ACC112 (cell line): ENCODE data around the gene SHB.
"Not testable (repeated sequence)": the region's sequence is repeated elsewhere in the genome, so short reads cannot be mapped to it uniquely, and the experiment has no call there.

ENCODE experiments used
- H2AFZ ChIP-seq: fragments of 200-600 bp; sonication (generic); one replicate; pipeline ENCODE4 v1.6.0; 2017; ENCODE audit warnings: antibody characterized with exemption, low read length; ENCODE audit not compliant: unreplicated experiment
- H3K27ac ChIP-seq: fragments of 200-600 bp; sonication (generic); 2 replicates; pipeline ENCODE4 v1.5.1; 2014; ENCODE audit warnings: low read depth, mild to moderate bottlenecking, antibody characterized with exemption, low read length, moderate library complexity
- H3K27me3 ChIP-seq: fragments of 200-600 bp; sonication (generic); 2 replicates; pipeline ENCODE4 v1.6.1; 2014; ENCODE audit warnings: mild to moderate bottlenecking, antibody characterized with exemption, low read length, moderate library complexity, mixed read lengths; ENCODE audit not compliant: insufficient read depth
- H3K36me3 ChIP-seq: fragments of 200-600 bp; sonication (generic); 2 replicates; pipeline ENCODE4 v1.6.1; 2016; ENCODE audit warnings: mild to moderate bottlenecking, antibody characterized with exemption, low read length, moderate library complexity, mixed read lengths; ENCODE audit not compliant: insufficient read depth
- H3K4me1 ChIP-seq: fragments of 200-600 bp; sonication (generic); one replicate; pipeline ENCODE4 v1.6.1; 2016; ENCODE audit warnings: low read length, mixed read lengths; ENCODE audit not compliant: insufficient read depth, unreplicated experiment, control insufficient read depth
- H3K4me3 ChIP-seq: fragments of 200-600 bp; sonication (generic); 2 replicates; pipeline ENCODE4 v1.5.1; 2014; ENCODE audit warnings: mild to moderate bottlenecking, low read depth, low read length
- H3K79me2 ChIP-seq: fragments of 200-600 bp; sonication (generic); one replicate; pipeline ENCODE4 v1.6.0; 2016; ENCODE audit warnings: low read length; ENCODE audit not compliant: control insufficient read depth, unreplicated experiment, insufficient read depth

SHB gene

DNA sequence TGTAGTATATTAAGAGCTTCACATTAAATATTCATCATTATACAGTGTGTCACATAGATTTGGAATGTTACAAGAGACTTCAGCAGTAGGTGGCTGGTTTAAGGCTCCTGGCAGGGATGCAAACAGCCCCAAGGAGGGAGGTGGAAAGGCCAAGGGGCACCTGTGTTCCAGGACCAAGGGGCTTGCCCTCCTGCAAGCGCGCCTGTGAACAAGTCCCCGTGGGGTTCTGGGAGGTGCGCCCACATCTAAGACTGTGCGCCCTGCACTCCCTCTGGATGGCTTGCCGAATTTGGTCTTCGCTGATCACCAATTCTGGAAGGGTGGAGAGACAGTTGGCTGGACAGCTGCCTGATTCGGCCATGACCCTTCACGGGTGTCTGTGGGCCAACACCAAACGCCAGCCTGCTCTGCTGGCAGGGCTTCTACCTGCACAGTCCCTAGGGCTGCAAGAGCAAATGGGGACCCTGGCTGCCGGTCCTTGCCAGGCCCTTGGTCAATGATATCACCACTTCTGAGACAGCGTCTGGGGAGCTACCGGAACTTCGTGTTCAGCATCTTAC, 153.0 kb downstream of the SHB start:
- no peak overlapping the region for H3K27ac ChIP-seq
- no peak overlapping the region for H3K4me3 ChIP-seq
- H3K36me3 ChIP-seq = no peaks in the 10 kb centered on the region; the same call in 1 of the 2 replicates
- no peaks in the 10 kb centered on the region for H3K27me3 ChIP-seq
- H3K79me2 ChIP-seq = no peaks in the 10 kb centered on the region
- no peak overlapping the region for H2AFZ ChIP-seq
- no peaks in the 10 kb centered on the region for H3K4me1 ChIP-seq

DNA sequence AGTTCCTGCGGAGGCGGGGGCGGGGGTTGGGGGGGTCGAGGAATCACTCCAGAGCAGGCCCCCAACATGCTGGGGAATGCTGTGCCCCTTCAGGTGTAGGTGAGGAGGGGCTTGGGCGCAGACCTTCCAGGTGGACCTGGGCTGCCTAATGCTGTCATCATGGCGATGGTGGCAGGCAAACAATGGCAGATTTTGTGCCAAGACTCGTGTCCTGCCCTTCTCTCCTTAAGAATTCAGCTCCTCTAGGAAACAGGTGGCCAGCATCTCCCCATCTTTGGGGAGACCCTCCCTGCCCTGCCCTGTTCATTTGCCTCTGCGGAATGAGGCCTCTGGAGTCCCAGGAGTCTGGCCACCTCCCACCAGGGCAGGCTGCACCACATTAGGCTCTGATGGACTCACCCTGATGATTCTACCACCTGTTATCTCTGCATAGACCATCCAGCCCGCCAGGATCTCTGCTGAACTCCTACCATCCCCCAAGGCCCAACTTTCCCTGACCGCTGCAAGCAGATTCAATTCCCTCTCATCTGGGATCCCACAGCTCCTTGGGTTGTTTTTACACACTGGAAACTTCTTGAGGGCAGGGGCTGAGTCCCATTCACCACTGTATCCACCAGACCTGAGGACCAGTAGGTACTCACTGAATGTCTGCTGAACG, 154.2 kb downstream of the SHB start:
- Histone ChIP-seq H3K27me3 (no peaks in the 10 kb centered on the region), H3K4me1 (no peaks in the 10 kb centered on the region), H3K27ac (no peak overlapping the region)

DNA sequence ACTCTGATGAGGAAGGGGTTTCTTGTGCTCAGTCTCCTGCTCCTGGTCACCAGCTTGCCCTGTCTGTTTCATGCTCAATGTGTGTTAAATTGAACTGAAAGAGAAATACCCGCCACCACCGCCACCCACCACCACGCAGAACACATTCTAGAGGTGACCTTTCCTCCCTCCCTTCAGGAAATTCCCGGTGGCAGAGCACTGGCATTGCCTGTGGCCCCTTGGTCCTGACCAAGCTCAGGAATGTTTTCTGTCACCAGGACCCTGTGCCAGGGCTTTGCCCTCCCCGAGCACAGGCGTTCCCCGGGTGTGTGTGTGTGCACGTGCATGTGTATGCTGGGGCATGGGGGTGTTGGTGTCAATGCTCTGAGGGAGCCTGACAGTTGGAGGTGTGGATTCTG, 154.9 kb downstream of the SHB start:
- H3K79me2 ChIP-seq = no peaks in the 10 kb centered on the region
- H3K27me3 ChIP-seq = no peaks in the 10 kb centered on the region
- peaks cover 3% of the 10 kb centered on the region for H3K4me1 ChIP-seq
- H3K27ac ChIP-seq = no peak overlapping the region; the same call in 1 of the 2 replicates
- H3K4me3 ChIP-seq = no peak overlapping the region
- H3K36me3 ChIP-seq = no peaks in the 10 kb centered on the region
- no peak overlapping the region for H2AFZ ChIP-seq

More for the DNA sequence above, 154.2 kb downstream of the SHB start:
- no peak overlapping the region for H3K4me3 ChIP-seq
- no peaks in the 10 kb centered on the region; the same call in 1 of the 2 replicates for H3K36me3 ChIP-seq
- H2AFZ ChIP-seq = no peak overlapping the region
- H3K79me2 ChIP-seq = no peaks in the 10 kb centered on the region

DNA sequence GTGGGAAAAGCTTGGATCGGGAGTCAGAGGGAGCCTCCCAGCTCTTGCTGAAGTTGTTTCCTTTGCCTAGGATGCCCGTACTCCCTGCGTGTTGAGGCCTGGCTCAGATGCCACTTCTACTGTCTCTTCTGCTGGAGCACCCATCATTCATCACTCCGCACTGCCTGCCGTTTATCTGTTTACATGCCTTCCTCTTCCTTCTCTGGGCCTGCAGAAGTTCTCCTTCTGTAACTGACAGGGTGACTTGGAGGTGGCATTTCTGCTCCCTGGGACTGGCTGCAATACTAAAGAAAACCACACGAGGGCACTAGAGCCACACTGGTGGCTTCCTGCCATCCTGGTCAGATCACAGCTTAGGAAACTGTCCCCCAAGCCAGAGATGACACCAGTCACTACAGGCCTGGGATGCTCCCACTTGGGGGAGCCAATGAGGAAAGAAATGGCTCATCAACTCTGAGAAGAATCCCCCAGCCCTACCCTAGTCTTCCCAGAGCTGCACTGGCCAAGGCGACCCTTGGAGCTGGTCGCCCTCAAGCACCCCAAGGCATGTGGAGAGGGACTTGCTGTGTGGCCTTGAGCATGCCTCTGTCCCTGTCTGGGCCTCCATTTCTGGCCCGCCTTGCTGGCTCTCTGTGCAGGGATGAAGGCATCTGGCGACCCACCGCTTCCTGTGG, 155.4 kb downstream of the SHB start:
- Histone ChIP-seq H3K4me3 (no peak overlapping the region), H3K4me1 (peaks cover 9% of the 10 kb centered on the region), H3K36me3 (no peaks in the 10 kb centered on the region), H3K27me3 (no peaks in the 10 kb centered on the region), H3K79me2 (no peaks in the 10 kb centered on the region), H2AFZ (no peak overlapping the region), H3K27ac (no peak overlapping the region; the same call in 1 of the 2 replicates)

DNA sequence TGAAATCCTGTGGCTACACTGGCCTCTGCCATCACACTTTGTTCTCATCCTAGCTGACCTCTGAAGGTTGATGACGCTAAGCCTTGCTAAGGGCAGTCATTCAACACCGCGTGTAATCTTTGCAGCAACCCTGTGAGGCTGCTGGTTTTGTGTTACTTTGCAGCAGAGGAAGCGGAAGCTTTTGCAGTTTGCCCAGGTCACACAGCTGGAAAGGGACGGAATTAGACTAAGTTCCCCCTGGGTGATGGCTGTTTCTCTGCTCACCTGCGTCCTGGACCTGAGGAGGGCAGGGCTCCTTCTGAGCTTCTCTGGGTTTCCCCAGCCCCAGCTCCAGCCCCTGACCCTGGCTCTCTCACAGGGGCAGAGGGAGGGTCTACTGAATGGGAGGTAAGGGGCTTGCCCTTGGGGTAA, 157.8 kb downstream of the SHB start:
- Histone ChIP-seq H3K4me1 (peaks cover 14% of the 10 kb centered on the region), H3K4me3 (no peak overlapping the region), H2AFZ (no peak overlapping the region), H3K27ac (no peak overlapping the region), H3K27me3 (no peaks in the 10 kb centered on the region), H3K79me2 (no peaks in the 10 kb centered on the region), H3K36me3 (no peaks in the 10 kb centered on the region)

DNA sequence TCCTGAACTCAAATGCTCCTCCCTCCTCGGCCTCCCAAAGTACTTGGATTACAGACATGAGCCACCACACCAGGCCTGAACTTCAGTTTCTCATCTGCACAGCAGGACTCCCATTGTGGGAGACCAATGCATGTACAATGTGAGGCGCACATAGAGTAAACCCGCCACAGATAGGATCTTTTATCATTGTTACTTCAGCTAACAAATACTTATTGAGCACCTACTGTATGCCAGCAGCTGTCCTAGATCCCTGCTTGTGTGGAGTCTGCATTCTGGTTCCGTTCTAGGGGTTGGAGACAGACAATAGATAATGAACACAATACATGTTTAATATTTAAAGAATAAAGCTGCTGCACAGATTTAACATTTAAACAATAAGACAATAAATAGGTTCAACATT, 158.8 kb downstream of the SHB start:
- H2AFZ ChIP-seq = no peak overlapping the region
- H3K4me3 ChIP-seq = no peak overlapping the region
- no peaks in the 10 kb centered on the region for H3K27me3 ChIP-seq
- peaks cover 14% of the 10 kb centered on the region for H3K4me1 ChIP-seq
- H3K27ac ChIP-seq = no peak overlapping the region
- no peaks in the 10 kb centered on the region for H3K79me2 ChIP-seq
- no peaks in the 10 kb centered on the region for H3K36me3 ChIP-seq

DNA sequence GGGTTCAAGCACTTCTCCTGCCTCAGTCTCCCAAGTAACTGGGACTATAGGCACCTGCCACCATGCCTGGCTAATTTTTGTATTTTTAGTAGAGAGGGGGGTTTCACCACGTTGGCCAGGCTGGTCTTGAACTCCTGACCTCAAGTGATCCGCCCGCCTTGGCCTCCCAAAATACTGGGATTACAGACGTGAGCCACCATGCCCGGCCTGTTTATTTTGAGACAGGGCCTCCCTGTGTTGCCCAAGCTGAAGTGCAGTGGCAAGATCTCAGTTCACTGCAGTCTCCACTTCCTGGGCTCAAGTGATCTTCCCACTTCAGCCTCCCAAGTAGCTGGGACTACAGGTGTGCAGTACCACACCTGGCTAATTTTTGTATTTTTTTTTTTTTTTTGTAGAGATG, 159.2 kb downstream of the SHB start:
- not testable (repeated sequence) for H3K36me3 ChIP-seq, H3K27ac ChIP-seq, H3K4me3 ChIP-seq, H3K79me2 ChIP-seq, H2AFZ ChIP-seq, H3K27me3 ChIP-seq
- H3K4me1 ChIP-seq = peaks cover 18% of the 10 kb centered on the region

DNA sequence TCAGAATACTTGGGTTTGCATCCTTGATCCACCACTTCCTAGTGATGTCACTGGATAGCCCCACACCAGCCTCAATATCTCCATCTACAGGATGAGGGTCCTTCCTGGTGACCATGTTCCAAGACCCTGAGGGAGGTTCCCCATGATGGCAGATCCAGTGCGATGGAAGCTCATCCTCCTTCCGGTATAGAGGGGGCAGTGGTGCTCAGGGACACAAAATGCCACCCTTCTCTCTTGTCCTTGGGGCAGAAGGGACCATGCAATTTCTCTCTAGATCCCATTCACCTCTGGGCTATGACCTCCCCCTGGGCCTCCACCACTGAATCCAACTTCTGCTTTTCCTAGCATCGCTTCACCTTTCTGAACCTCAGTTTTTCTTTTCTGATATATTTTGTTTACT, 159.7 kb downstream of the SHB start:
- H3K4me1 ChIP-seq = peaks cover 19% of the 10 kb centered on the region
- no peak overlapping the region for H3K4me3 ChIP-seq
- H3K27me3 ChIP-seq = no peaks in the 10 kb centered on the region
- H3K79me2 ChIP-seq = no peaks in the 10 kb centered on the region
- H2AFZ ChIP-seq = no peak overlapping the region
- no peaks in the 10 kb centered on the region for H3K36me3 ChIP-seq
- H3K27ac ChIP-seq = peak overlapping the region; percentile 80

DNA sequence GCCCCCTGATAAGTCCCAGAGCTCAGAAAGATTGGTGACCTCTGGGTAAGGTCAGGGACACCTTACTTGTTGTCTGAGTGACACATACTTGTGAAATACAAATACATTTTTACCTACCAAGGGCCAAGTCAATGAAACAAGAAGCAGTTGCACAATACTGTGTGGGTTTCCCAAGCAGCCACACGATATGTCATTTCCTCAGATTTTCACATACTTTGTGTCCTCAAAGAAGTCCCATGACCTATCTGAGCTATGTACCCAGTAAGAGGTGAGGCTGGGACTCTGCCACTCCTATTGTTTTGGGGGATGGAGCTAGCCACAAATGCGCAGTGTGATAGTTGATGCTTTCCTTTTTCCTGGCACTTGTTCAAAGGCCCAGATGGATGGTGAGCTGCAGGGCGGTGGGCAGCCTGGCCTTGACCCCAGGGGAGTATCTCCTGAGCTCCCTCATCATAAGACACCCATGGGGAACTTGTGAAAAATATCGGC, 160.3 kb downstream of the SHB start:
- no peak overlapping the region for H3K4me3 ChIP-seq
- H3K4me1 ChIP-seq = peaks cover 19% of the 10 kb centered on the region
- no peaks in the 10 kb centered on the region for H3K36me3 ChIP-seq
- no peaks in the 10 kb centered on the region for H3K79me2 ChIP-seq
- H3K27me3 ChIP-seq = no peaks in the 10 kb centered on the region
- H2AFZ ChIP-seq = no peak overlapping the region
- peak overlapping the region; percentile 80 for H3K27ac ChIP-seq

DNA sequence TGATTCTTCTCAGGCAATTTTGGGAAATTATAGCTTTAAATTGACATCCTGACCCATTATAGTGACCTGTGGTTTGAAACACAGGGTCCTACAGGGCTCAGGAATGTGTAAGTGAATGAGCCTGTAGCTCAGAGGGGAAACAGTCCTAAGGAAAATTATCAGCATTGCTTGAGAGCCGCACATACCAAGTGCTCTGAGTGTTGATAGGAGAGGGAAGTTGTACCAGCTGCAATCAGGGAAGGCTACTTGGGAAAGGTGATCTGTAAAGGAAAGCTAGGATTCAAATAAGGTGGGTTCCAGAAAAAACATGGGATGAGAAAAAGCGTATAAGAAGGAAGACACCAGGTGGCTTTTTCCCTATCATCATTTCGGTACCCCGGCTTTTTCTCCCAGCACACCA, 160.7 kb downstream of the SHB start:
- peaks cover 19% of the 10 kb centered on the region for H3K4me1 ChIP-seq
- H3K27ac ChIP-seq = peak overlapping the region; percentile 80

More for the DNA sequence above, 160.7 kb downstream of the SHB start:
- no peak overlapping the region for H3K4me3 ChIP-seq
- H3K27me3 ChIP-seq = no peaks in the 10 kb centered on the region
- H2AFZ ChIP-seq = no peak overlapping the region
- no peaks in the 10 kb centered on the region for H3K36me3 ChIP-seq
- peaks cover 3% of the 10 kb centered on the region for H3K79me2 ChIP-seq
